Measurements from ENCODE around the gene MBNL1. TPM values are rescaled to one million over a fixed set of nuclear protein-coding genes. Genes with fewer than 3 reads are reported as not detected.
A peak's percentile ranks its signal among the peaks of the same experiment; 100 is the strongest.

MBNL1 gene
- total and polyA plus RNA-seq, 8 donors, result 25.7 to 379 (median 155) TPM

- no peaks in the 10 kb centered on the region for H3K9me3 ChIP-seq
- H3K4me3 ChIP-seq, result no peak overlapping the region
- H3K36me3 ChIP-seq, result peaks cover 0 to 4% (median 0%) of the 10 kb centered on the region in 4 donors
- TF ChIP-seq POLR2A (IDR thresholded peaks at IDR 0.05) (no peak), EP300 (IDR thresholded peaks at IDR 0.05) (no peak), POLR2AphosphoS5 (IDR thresholded peaks at IDR 0.05) (no peak)
- TF ChIP-seq, protein P1, sequence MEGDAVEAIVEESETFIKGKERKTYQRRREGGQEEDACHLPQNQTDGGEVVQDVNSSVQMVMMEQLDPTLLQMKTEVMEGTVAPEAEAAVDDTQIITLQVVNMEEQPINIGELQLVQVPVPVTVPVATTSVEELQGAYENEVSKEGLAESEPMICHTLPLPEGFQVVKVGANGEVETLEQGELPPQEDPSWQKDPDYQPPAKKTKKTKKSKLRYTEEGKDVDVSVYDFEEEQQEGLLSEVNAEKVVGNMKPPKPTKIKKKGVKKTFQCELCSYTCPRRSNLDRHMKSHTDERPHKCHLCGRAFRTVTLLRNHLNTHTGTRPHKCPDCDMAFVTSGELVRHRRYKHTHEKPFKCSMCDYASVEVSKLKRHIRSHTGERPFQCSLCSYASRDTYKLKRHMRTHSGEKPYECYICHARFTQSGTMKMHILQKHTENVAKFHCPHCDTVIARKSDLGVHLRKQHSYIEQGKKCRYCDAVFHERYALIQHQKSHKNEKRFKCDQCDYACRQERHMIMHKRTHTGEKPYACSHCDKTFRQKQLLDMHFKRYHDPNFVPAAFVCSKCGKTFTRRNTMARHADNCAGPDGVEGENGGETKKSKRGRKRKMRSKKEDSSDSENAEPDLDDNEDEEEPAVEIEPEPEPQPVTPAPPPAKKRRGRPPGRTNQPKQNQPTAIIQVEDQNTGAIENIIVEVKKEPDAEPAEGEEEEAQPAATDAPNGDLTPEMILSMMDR (IDR thresholded peaks at IDR 0.05), result no peak
- peaks cover 26 to 89% (median 56%) of the 10 kb centered on the region in 4 donors for H3K4me1 ChIP-seq
- 15 to 40% (median 24%) methylated on average over 1 of the region's 1 CpG for WGBS, 5 donors
- intact Hi-C loops (cut with DNase I; ENCODE audit: low total_unique reads), result no loop called here
- H3K27ac ChIP-seq, result peak overlapping the region; percentile 42 to 86 (median 69)
- DNase-seq, result no peak
- H3K27me3 ChIP-seq, result no peaks in the 10 kb centered on the region
Measured at GRCh38 chr3:152307829-152308474, 39.2 kb downstream of the MBNL1 start.

- DNase-seq, result no peak
- intact Hi-C loops (cut with DNase I; ENCODE audit: low total_unique reads), result no loop called here
- H3K36me3 ChIP-seq, result peaks cover 0 to 4% (median 0%) of the 10 kb centered on the region in 4 donors
- no peaks in the 10 kb centered on the region for H3K27me3 ChIP-seq
- no peaks in the 10 kb centered on the region for H3K9me3 ChIP-seq
- no peak for TF ChIP-seq EP300 (IDR thresholded peaks at IDR 0.05)
- TF ChIP-seq, protein P1 (IDR thresholded peaks at IDR 0.05), result no peak
- TF ChIP-seq POLR2AphosphoS5 (IDR thresholded peaks at IDR 0.05), result no peak
- TF ChIP-seq POLR2A (IDR thresholded peaks at IDR 0.05), result no peak
- H3K27ac ChIP-seq, result peak overlapping the region; percentile 42 to 86 (median 69)
- WGBS, 5 donors, result 96 to 100% (median 98%) methylated on average over 1 of the region's 1 CpG
- no peak overlapping the region for H3K4me3 ChIP-seq
- peaks cover 26 to 89% (median 56%) of the 10 kb centered on the region in 4 donors for H3K4me1 ChIP-seq
Measured at GRCh38 chr3:152308475-152308844, 39.7 kb downstream of the MBNL1 start.

- no peaks in the 10 kb centered on the region for H3K27me3 ChIP-seq
- no peak overlapping the region for H3K4me3 ChIP-seq
- no peaks in the 10 kb centered on the region for H3K9me3 ChIP-seq
- peaks cover 0 to 4% (median 0%) of the 10 kb centered on the region in 4 donors for H3K36me3 ChIP-seq
- TF ChIP-seq POLR2A (IDR thresholded peaks at IDR 0.05) (no peak), EP300 (IDR thresholded peaks at IDR 0.05) (no peak), POLR2AphosphoS5 (IDR thresholded peaks at IDR 0.05) (no peak)
- TF ChIP-seq, protein P1 (IDR thresholded peaks at IDR 0.05), result no peak
- 72 to 85% (median 81%) methylated on average over 3 of the region's 3 CpGs for WGBS, 5 donors
- DNase-seq, result no peak
- peaks cover 26 to 87% (median 56%) of the 10 kb centered on the region in 4 donors for H3K4me1 ChIP-seq
- intact Hi-C loops (cut with DNase I; ENCODE audit: low total_unique reads), result no loop called here
- H3K27ac ChIP-seq, result peak overlapping the region in 4 of 5 donors; percentile 42 to 86 (median 72)
Measured at GRCh38 chr3:152309031-152309430, 40.3 kb downstream of the MBNL1 start.

GRCh38 chr3:152309535-152310307, 41.0 kb downstream of the MBNL1 start:
- H3K4me1 ChIP-seq, result peaks cover 21 to 87% (median 59%) of the 10 kb centered on the region in 4 donors
- 59 to 75% (median 67%) methylated on average over 6 of the region's 6 CpGs for WGBS, 5 donors
- DNase-seq, result no peak
- no peaks in the 10 kb centered on the region for H3K27me3 ChIP-seq
- H3K27ac ChIP-seq, result peak overlapping the region in 4 of 5 donors; percentile 13 to 86 (median 72)
- intact Hi-C loops (cut with DNase I; ENCODE audit: low total_unique reads), result no loop called here
- H3K9me3 ChIP-seq, result no peaks in the 10 kb centered on the region
- H3K4me3 ChIP-seq, result no peak overlapping the region
- peaks cover 0 to 4% (median 0%) of the 10 kb centered on the region in 4 donors for H3K36me3 ChIP-seq
- TF ChIP-seq POLR2A (IDR thresholded peaks at IDR 0.05), result no peak
- TF ChIP-seq EP300 (IDR thresholded peaks at IDR 0.05), result no peak
- TF ChIP-seq, protein P1 (IDR thresholded peaks at IDR 0.05), result no peak
- no peak for TF ChIP-seq POLR2AphosphoS5 (IDR thresholded peaks at IDR 0.05)
